Activated T-cell treated with anti-CD3 and anti-CD28 coated beads, Interleukin-2, amount 50 U/mL, for 24 hours (primary cell): ENCODE data around the gene TRIM65.

Source experiments
- DNase-seq: peaks from one replicate; pipeline ENCODE4 v3.0.0-alpha.2; 2020
- H3K27ac Mint-ChIP-seq: 2 replicates; pipeline ENCODE4 v1.8.0; 2020; ENCODE audit warnings: mild to moderate bottlenecking, mixed read lengths
- H3K27me3 Mint-ChIP-seq: 2 replicates; pipeline ENCODE4 v1.8.0; 2020; ENCODE audit warnings: mixed read lengths
- H3K36me3 Mint-ChIP-seq: 2 replicates; pipeline ENCODE4 v1.8.0; 2020; ENCODE audit warnings: low read depth, mixed read lengths
- H3K4me1 Mint-ChIP-seq: 2 replicates; pipeline ENCODE4 v1.8.0; 2020; ENCODE audit warnings: low read depth, mixed read lengths
- H3K4me3 Mint-ChIP-seq: 2 replicates; pipeline ENCODE4 v1.8.0; 2020; ENCODE audit warnings: mild to moderate bottlenecking, moderate library complexity, mixed read lengths
- H3K9me3 Mint-ChIP-seq: 2 replicates; pipeline ENCODE4 v1.8.0; 2020; ENCODE audit warnings: mixed read lengths

Gene TRIM65

DNA sequence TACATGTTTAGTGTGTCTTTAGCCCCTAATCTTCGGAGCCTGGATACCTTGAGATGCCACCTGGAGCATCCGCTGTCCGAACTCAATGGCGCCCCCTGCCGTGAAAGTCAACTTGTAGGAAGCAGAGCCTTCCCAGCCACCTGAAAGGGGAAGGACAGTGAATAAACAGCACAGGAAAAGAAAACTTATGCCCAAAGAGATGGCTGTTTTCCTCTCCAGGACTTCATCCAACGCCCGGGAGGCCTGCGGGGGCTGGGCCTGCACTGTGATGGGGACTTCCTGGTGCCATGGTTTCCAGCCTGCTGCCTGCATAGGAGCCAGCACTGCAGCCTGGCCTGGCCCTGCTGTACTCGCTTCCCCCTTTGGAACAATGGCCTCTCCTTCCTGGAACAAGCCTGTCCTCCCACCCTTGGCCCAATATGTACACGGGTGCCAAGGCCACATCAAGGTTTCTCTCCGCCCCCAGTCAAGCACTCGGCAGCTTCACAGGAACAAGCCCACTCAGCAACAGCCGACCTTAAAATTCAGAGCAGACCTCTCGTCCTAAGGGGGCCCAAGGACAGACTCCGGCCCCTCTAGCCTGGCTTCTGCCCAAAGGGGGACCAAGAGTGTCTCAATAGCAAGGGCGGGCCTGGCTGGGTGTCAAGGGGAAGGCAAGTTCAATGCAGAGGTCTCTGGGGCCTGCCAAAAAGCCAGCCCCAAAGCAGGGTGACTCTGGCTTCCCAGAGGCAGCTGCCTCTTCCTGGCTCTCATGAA lies 48.0 kb downstream of the TRIM65 start:
- no peaks in the 10 kb centered on the region for H3K9me3 Mint-ChIP-seq
- H3K36me3 Mint-ChIP-seq = peaks cover 67% of the 10 kb centered on the region
- H3K27ac Mint-ChIP-seq = peak overlapping the region; percentile 79
- peak; percentile 87 for DNase-seq
- no peaks in the 10 kb centered on the region for H3K27me3 Mint-ChIP-seq
- peaks cover 32% of the 10 kb centered on the region for H3K4me1 Mint-ChIP-seq
- no peak overlapping the region for H3K4me3 Mint-ChIP-seq

DNA sequence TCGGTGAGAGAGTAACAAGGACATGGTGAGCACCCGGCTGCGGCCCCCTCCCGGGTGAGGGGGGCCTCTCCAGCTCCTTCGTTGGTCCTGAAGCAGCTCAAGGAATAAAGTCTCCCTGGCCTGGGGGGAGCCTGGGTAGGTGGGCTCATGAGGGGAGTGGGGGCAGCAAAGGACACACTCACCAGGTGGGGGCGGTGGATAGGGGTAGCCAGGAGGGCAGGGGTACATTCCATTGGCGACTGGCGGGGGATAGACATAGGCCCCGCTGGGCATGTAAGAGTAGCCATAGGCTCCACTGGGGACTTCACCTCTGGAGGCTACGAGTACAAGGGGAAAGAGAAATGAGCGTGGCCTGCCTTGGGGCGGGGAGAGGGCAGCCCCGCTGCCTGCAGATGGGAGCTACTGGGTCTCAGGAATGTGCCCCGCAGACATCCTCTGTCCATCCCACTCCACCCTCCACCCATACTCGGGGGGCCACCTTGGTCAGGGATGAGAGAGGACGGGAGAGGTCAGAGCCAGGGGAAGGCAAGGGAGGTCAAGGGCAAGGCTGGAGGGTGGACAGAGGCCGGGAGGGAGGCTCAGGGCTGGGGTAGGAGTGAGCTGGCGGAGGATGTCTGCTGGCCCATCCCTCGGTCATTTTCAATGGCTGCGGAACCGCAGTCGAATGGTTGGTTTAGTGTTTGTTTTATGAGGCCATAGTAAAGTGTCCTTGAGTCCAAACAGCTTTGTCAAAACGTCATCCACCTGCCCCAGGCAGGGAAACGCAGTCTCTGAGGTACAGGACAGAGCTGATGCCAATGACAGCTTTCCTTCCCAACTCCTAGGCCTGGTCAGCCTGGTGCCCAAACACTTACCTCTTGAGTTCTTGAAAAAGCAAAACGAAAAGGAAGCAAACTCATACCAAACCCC lies 48.9 kb downstream of the TRIM65 start:
- Mint-ChIP-seq H3K36me3 (peaks cover 72% of the 10 kb centered on the region), H3K27ac (peak overlapping the region; percentile 79), H3K27me3 (no peaks in the 10 kb centered on the region), H3K4me3 (no peak overlapping the region), H3K4me1 (peaks cover 28% of the 10 kb centered on the region), H3K9me3 (no peaks in the 10 kb centered on the region)
- DNase-seq = no peak

DNA sequence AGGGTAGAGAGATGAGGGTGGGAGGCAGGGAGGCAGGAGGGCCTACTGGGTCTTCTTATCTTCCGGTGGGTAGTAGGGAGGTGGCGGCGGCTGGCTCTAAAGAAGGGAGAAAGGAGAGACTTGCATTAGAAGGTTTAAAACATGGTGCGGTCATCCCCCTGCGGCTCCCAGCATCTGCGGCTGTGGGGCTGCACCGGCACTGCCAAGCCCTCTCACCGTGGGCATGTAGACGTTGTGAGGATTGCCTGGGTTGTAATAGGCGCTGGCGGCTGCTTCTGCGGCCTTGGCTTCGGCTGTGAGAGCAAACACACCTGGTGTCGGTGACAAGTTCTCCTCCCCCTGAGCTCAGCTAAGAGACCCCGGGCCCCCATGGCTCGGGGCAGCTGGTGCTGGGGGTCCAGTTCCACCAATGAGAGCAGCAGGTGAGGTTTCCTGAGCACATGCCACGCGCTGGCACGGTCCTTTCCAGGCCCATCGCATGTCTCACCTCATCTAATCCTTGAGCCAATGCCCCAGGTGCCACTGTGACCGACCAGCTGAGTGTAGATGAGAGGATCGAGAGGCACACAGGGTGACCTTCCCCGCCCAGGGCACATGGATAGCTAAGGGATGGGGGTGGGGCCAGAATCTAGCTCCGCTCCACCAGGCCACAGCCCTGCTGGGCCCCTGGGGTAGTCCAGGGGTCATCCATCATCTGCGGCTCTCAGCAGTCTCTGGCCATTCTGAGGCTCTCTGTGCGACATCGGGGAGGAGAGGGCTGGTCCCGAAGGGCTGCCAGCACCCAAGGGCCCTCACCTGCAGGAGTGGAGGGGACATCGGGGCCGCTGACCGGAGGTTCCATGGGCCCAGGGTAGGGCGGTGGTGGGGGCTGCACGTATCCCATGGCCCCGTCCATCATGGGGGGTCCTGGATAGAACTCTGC lies 49.8 kb downstream of the TRIM65 start:
- peak overlapping the region; percentile 55 for H3K27ac Mint-ChIP-seq
- no peaks in the 10 kb centered on the region for H3K9me3 Mint-ChIP-seq
- no peaks in the 10 kb centered on the region for H3K27me3 Mint-ChIP-seq
- H3K4me1 Mint-ChIP-seq = peaks cover 30% of the 10 kb centered on the region
- no peak overlapping the region for H3K4me3 Mint-ChIP-seq
- no peak for DNase-seq
- H3K36me3 Mint-ChIP-seq = peaks cover 77% of the 10 kb centered on the region

DNA sequence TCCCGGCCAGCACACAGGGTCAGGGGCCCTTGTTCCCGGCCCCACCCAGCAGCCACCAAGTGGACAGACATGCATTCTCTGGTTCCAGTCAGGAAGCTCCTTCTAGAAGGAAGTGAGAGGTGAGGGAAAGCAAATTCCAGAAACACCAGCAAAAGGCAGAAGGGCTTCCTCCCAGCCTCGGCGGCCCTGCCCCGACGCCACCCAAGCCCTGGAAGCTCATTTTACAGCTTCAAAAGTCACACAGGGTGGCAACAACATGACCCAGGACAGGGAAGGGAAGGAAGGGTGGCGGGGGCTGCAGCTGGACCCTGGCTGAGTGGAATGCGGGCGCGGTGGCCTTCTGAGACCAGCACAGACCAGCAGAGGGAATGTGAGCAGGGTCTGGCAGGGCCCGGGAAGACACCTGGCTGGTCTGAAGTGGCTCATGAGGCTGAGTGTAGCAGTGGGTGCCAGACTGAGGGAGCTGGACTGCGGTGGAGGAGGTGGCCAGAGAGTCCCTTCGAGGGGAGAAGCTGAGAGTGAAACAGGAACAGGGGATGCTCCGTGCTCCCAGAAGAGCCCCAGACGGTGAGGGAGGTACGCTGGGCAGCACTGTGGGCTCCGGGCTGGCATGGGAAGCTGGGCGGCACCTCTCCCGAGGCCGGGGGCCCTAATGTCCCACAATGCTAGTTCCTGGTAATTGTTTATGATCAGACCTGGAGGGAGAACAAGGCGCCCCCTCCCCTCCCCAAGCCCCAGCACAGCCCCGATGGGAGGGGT lies 50.6 kb downstream of the TRIM65 start:
- H3K27ac Mint-ChIP-seq = peak overlapping the region; percentile 77
- DNase-seq = no peak
- peaks cover 75% of the 10 kb centered on the region for H3K36me3 Mint-ChIP-seq
- no peaks in the 10 kb centered on the region for H3K27me3 Mint-ChIP-seq
- peaks cover 28% of the 10 kb centered on the region for H3K4me1 Mint-ChIP-seq
- no peaks in the 10 kb centered on the region for H3K9me3 Mint-ChIP-seq
- no peak overlapping the region for H3K4me3 Mint-ChIP-seq

DNA sequence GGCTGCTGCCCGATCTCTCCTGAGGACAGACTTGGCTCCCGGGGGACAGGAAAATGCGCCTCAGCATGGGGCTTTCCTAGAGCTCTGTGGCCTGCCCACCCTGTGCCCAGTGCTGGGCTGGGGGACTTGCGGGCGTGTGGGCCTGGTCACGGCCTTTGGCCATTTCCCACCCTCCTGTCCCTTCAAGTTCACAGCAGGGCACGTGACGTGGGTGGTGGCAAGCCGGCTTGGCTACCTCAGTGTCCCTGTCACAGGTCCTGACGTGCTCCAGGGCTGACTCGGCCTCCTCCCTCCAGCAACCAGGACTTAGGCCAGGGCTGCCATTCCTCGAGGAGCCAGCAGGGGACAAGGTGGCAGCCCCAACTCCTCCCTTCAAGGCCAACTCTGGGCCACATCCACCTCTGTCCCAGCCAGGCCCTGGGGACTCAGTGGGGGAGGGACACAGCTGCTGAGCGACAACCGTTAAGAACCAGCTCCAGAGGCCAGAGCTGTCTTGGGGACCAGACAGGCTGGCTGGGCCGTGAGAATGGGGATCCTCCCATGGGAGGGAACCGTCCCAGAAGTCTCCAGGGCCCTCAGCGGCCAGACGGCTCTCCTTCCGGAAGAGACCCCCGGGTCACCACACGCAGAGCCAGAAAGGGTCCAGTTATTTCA lies 51.6 kb downstream of the TRIM65 start:
- H3K4me1 Mint-ChIP-seq = peaks cover 29% of the 10 kb centered on the region
- peaks cover 77% of the 10 kb centered on the region for H3K36me3 Mint-ChIP-seq
- H3K9me3 Mint-ChIP-seq = no peaks in the 10 kb centered on the region
- DNase-seq = peak; percentile 77
- H3K27me3 Mint-ChIP-seq = no peaks in the 10 kb centered on the region
- peak overlapping the region; percentile 96 for H3K4me3 Mint-ChIP-seq
- peak overlapping the region; percentile 96 for H3K27ac Mint-ChIP-seq

DNA sequence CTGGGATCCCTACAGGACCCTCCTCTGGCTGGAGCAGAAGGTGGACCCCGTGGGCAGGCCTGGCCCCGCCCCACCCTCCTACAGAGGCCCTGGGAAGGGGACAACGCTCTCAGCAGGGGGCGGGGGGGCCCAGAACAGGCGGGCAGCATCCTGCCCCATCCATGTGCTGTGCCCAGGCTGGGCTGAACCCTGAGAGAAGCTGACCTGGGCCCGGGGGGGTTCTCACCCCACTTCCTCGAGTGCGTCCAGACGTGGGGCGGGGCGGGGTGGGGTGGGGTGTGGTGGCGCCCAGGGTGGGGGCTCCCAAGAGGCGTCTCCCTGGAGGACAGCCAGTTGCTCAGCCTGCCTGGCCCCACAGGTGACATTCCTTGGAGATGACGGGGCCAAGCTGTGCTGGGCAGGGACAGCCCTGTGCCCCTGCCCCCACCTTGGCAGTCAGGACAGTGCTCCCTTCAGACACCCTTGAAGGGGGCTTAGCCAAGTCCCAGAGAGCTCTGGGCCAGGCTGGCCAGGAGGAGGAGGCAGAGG lies 52.2 kb downstream of the TRIM65 start:
- Mint-ChIP-seq H3K9me3 (no peaks in the 10 kb centered on the region), H3K36me3 (peaks cover 78% of the 10 kb centered on the region), H3K27me3 (no peaks in the 10 kb centered on the region), H3K27ac (peak overlapping the region; percentile 96), H3K4me3 (peak overlapping the region; percentile 96), H3K4me1 (peaks cover 29% of the 10 kb centered on the region)
- no peak for DNase-seq

DNA sequence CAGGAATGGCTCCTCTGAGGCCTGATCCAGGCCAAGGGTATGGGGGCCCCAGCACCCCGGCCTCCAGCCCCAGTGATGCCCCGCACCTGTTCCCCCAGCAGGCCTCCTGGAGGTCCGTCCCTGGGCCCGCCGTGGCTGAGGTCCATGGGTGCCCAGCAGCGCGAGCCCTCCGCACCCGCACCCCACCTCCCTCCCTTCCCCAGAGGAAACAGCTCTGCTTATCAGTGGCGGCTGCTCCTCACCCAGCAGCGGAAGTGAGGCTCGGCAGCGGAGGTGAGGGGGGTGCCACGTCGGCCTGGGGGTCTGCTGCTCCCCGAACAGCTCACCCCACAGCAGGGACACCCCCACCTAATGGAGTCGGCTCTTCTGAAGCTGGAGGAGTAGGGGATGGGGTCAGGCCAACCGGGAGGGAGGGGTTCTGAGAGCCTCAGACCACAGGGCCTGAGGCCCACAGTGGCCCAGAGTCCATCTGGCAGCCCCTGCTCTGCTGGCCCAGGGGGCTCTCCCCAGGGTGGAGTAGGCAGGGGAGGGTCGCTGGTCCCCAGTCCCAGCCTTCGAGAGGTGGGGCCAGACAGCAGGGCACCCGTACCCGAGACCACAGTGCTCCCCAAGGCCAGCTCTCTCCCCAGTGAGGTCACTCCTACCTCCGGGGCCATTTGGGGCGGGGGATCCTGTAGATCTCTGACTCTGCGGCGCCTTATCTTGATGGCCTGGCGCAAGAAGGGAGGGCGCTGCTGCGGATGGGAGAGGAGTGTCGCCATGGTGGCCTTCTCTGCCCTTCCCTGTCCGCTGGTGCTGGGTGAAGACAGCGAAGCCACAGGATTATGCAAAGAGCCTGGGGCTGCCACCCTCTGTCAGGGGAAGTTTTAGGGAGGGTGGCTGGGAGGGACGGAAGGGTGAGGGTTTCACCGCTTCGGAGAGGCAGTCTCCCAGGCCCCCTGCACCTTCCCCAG lies 52.9 kb downstream of the TRIM65 start, which contains the start of gene UNC13D:
Gene UNC13D (minus strand): TSS at position 828 of the 953 bp plus-strand sequence. CDS start 67 bp downstream, at position 761.
- Mint-ChIP-seq H3K4me1 (peaks cover 29% of the 10 kb centered on the region), H3K4me3 (peak within 1 kb of the TSS; percentile 96), H3K36me3 (peaks cover 80% of the 10 kb centered on the region), H3K27me3 (no peaks in the 10 kb centered on the region), H3K27ac (peak within 1 kb of the TSS; percentile 96), H3K9me3 (no peaks in the 10 kb centered on the region)
- DNase-seq = peak; percentile 80

DNA sequence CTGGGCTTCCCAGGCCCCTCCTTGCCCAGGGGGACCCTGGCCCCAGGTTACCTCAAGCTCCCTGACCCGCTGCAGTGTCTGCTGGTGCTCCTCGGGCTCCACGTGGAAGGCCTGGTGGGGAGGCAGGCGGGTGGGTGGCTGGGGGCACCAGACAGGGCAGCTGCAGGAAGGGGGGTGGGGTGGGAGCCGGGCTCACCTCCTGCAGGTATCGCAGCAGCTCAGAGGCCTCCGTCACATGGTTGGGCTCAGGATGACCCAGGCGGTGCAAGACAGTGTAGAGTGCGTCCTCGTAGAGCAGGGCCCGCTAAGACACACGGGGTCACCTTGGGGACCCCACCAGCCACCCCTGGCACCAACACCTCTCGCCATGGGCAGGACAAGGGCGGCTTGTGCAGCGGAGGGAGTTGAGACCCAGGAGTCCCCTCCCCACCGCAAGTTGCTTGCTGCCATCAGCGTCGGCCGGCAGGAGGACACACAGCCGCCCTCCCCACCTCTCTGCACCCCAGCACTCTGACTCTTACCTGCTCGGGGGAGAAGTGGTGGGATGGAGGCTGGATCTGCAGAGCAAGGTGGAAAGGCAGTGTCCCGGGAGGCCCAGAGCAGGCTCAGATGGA lies 53.7 kb downstream of the TRIM65 start:
- Mint-ChIP-seq H3K36me3 (peaks cover 80% of the 10 kb centered on the region), H3K27me3 (no peaks in the 10 kb centered on the region), H3K9me3 (no peaks in the 10 kb centered on the region), H3K4me1 (peaks cover 24% of the 10 kb centered on the region), H3K27ac (peak overlapping the region; percentile 96), H3K4me3 (peak overlapping the region; percentile 96)
- peak; percentile 73 for DNase-seq

DNA sequence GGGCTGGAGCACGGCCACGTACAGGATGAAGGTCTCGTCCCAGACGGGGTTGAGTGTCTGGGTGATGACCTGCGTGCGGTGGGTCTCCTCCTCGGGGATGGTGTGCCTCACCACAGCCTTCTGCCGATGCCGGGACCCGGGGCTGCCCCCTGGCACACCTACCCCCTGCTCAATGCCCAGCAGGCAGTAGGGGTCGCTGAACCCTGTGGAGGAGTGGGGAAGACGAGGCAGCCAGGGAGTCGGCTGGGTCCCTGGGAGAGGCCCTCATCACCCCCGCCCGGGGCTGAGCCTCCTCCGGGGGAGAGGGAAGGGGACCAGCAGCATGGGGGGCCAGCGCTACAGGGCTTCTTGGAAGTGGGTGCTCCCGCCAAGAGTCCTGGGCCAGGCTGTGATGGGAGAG lies 54.3 kb downstream of the TRIM65 start:
- peaks cover 21% of the 10 kb centered on the region for H3K4me1 Mint-ChIP-seq
- peak overlapping the region; percentile 96 for H3K27ac Mint-ChIP-seq
- no peaks in the 10 kb centered on the region for H3K27me3 Mint-ChIP-seq
- no peak for DNase-seq
- no peaks in the 10 kb centered on the region for H3K9me3 Mint-ChIP-seq
- peak overlapping the region; percentile 96 for H3K4me3 Mint-ChIP-seq
- peaks cover 80% of the 10 kb centered on the region for H3K36me3 Mint-ChIP-seq

DNA sequence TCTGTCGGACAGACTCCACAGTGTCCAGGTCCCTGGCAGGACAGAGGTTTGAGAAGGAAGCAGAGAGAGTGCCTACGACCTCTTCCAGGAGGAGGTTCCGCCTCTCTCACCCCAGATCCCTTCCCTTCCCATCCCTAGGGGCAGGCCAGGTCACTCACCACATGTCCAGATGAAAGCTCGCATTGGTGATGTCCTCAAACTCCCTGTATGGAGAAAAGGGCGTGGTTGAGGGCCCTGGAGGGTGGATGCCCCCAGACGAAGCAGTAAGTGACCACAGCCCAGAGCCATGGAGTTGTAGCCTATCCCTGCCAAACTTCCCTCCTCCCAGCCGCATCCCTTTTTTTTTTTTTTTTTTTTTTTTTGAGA lies 56.0 kb downstream of the TRIM65 start:
- H3K9me3 Mint-ChIP-seq = no peaks in the 10 kb centered on the region
- no peaks in the 10 kb centered on the region for H3K27me3 Mint-ChIP-seq
- DNase-seq = no peak
- H3K4me3 Mint-ChIP-seq = no peak overlapping the region
- peaks cover 21% of the 10 kb centered on the region for H3K4me1 Mint-ChIP-seq
- no peak overlapping the region for H3K27ac Mint-ChIP-seq
- peaks cover 77% of the 10 kb centered on the region for H3K36me3 Mint-ChIP-seq

DNA sequence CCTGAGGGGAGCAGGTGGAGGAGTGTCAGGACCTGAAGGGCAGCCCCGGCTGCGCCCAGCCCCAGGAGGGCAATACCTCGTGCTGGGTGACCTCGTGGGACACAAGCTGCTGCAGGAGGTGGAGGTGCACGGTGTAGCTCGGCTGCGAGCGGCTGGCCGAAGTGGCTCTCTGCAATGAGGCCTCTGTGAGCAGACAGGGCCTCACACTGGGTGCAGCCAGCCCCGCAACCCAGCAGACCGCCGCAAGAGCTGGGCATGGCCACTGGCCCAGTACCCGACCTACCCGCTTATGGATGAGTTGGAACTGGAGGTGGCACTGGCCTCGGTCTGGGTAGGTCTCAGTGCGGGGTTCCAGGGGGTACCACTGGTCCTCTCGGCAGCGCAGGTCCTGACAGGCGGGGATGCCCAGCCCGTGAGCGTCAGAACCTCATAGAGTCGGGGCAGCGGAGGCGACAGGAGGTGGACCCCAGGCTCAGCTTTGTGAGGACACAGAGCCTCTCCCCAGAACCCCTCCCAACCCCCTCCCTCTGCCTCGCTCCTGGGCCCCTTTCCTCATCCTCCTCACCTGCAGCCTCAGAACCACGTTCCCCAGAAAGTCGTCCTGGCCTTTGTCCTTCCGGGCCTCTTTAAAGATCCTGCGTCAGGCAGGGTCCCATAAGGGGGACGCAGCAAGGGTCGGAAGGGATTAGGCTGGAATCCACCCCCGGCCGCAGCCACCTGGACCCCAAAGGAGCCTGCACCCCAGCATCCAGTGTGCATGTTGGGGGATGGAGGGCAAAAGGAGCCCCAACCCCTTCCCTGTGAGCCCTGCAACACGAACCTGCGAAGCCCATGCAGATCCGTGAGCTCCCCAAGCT lies 56.6 kb downstream of the TRIM65 start:
- peaks cover 77% of the 10 kb centered on the region for H3K36me3 Mint-ChIP-seq
- H3K27me3 Mint-ChIP-seq = no peaks in the 10 kb centered on the region

More for the DNA sequence above, 56.6 kb downstream of the TRIM65 start:
- Mint-ChIP-seq H3K4me3 (no peak overlapping the region), H3K9me3 (no peaks in the 10 kb centered on the region), H3K4me1 (peaks cover 19% of the 10 kb centered on the region), H3K27ac (peak overlapping the region; percentile 64)
- no peak for DNase-seq
